Stimulated activated CD8-positive, alpha-beta memory T cell treated with anti-CD3 and anti-CD28 coated beads, Interleukin-4, amount 100 ng/mL, for 48 hours (primary cell): ENCODE measurements around the gene TMEM240.
"Not testable (repeated sequence)": the region's sequence is repeated elsewhere in the genome, so short reads cannot be mapped to it uniquely, and the experiment has no call there.

Experiments used
- DNase-seq: peaks from one replicate; pipeline ENCODE4 v3.0.0-alpha.2; 2020

Gene TMEM240

GRCh38 chr1:1522536-1522935, 17.9 kb downstream of the TMEM240 start:
- not testable (repeated sequence) for DNase-seq

GRCh38 chr1:1521331-1521730, 19.1 kb downstream of the TMEM240 start:
- no peak for DNase-seq

GRCh38 chr1:1519805-1520505, 20.5 kb downstream of the TMEM240 start:
- DNase-seq = not testable (repeated sequence)

GRCh38 chr1:1518621-1519007, 21.8 kb downstream of the TMEM240 start:
- DNase-seq = not testable (repeated sequence)

- DNase-seq = no peak
These were observed 22.3 kb downstream of the TMEM240 start for GRCh38 chr1:1517973-1518620.

GRCh38 chr1:1516923-1517322, 23.5 kb downstream of the TMEM240 start:
- DNase-seq = not testable (repeated sequence)

- not testable (repeated sequence) for DNase-seq
These were observed 26.0 kb downstream of the TMEM240 start for GRCh38 chr1:1514376-1514775.

GRCh38 chr1:1513675-1514074, 26.7 kb downstream of the TMEM240 start:
- not testable (repeated sequence) for DNase-seq

GRCh38 chr1:1512425-1512824, 28.0 kb downstream of the TMEM240 start:
- DNase-seq = peak; percentile 39

- peak; percentile 98 for DNase-seq
These were observed 28.7 kb downstream of the TMEM240 start, which contains the start of gene ATAD3A for GRCh38 chr1:1511533-1512285. Gene ATAD3A, plus strand, starts transcription at chr1:1512162. Its CDS starts 107 bp downstream, at chr1:1512269.

GRCh38 chr1:1510912-1511532, 29.4 kb downstream of the TMEM240 start:
- DNase-seq = peak; percentile 48

GRCh38 chr1:1509465-1509850, 31.0 kb downstream of the TMEM240 start:
- DNase-seq = not testable (repeated sequence)

GRCh38 chr1:1508775-1509464, 31.5 kb downstream of the TMEM240 start:
- DNase-seq = not testable (repeated sequence)

GRCh38 chr1:1507305-1507704, 33.1 kb downstream of the TMEM240 start:
- no peak for DNase-seq

GRCh38 chr1:1505801-1506200, 34.6 kb downstream of the TMEM240 start:
- not testable (repeated sequence) for DNase-seq

- DNase-seq = peak; percentile 47
These were observed 35.0 kb downstream of the TMEM240 start for GRCh38 chr1:1505366-1505798.

- DNase-seq = peak; percentile 84
These were observed 35.6 kb downstream of the TMEM240 start for GRCh38 chr1:1504777-1505365.

GRCh38 chr1:1495461-1495975, 44.9 kb downstream of the TMEM240 start:
- not testable (repeated sequence) for DNase-seq

GRCh38 chr1:1494311-1494710, 46.1 kb downstream of the TMEM240 start:
- not testable (repeated sequence) for DNase-seq

- DNase-seq = no peak
These were observed 48.8 kb downstream of the TMEM240 start for GRCh38 chr1:1491601-1492000.

- no peak for DNase-seq
These were observed 49.7 kb downstream of the TMEM240 start for GRCh38 chr1:1490633-1491230.
